H1 (cell line): ENCODE data around the gene NSUN7. TPM values are rescaled to one million over a fixed set of nuclear protein-coding genes. Genes with fewer than 3 reads are reported as not detected.

Source experiments
- BACH1 ChIP-seq: IDR thresholded peaks from 2 replicates; pipeline ENCODE4 v1.6.1; 2012; ENCODE audit warnings: low read length, improper control_type of control experiment
- RBBP5 ChIP-seq: IDR thresholded peaks from 2 replicates; pipeline ENCODE4 v1.7.1; 2012; ENCODE audit warnings: low read depth, mild to moderate bottlenecking, inconsistent platforms, low read length, moderate library complexity, borderline replicate concordance
- RFX5 ChIP-seq: IDR thresholded peaks from 2 replicates; pipeline ENCODE4 v1.6.1; 2011; ENCODE audit warnings: low read depth, low read length, improper control_type of control experiment, borderline replicate concordance
- SIX5 ChIP-seq: IDR thresholded peaks from 2 replicates; pipeline ENCODE4 v1.6.1; 2011; ENCODE audit warnings: mild to moderate bottlenecking, low read depth, low read length
- SP1 ChIP-seq: IDR thresholded peaks from 2 replicates; pipeline ENCODE4 v1.6.1; 2011; ENCODE audit warnings: low read depth, low read length
- SP2 ChIP-seq: IDR thresholded peaks from 2 replicates; pipeline ENCODE4 v1.6.1; 2012; ENCODE audit warnings: mild to moderate bottlenecking, low read length, inconsistent platforms
- SUZ12 ChIP-seq: fragments of 200-600 bp; sonication (generic); IDR thresholded peaks from 2 replicates; pipeline ENCODE4 v1.6.1; 2012; ENCODE audit warnings: mild to moderate bottlenecking, inconsistent platforms, low read length, moderate library complexity, mixed read lengths
- YY1 ChIP-seq: IDR thresholded peaks from 2 replicates; pipeline ENCODE4 v1.6.1; 2011; ENCODE audit warnings: low read depth, mild to moderate bottlenecking, low read length
- polyA plus RNA-seq, 7 experiments: library from polyadenylated mRNA; depleted of rRNA in 3 of 7; stranded (reverse) in 5 of 7; unstranded in 2 of 7; fragments of >200 nt in 5 of 7; fragments of 200-250 nt in 2 of 7; gene quantifications; 1 replicate in 5 of 7; 2 replicates in 1 of 7; 4 replicates in 1 of 7; pipeline versions ENCODE4 v1.2.1 to v1.2.3, GENCODE V29; 2011 to 2013; ENCODE audit warnings: missing spikeins in 2 of 7, mixed read lengths in 2 of 7
- total RNA-seq: library from RNA; stranded (reverse); fragmentation: NEBNext Ultra II Directional; extraction: Animal tissue kit (Norgen Biotek cat#: 25700); gene quantifications from 2 replicates; pipeline ENCODE4 v1.2.1, GENCODE V29; 2021
- TF ChIP-seq, protein P1 (sequence below): fragments of 300-600 bp; sonication (generic); IDR thresholded peaks from 2 replicates; pipeline ENCODE4 v1.7.1; 2012; ENCODE audit warnings: low read length, moderate library complexity, mild to moderate bottlenecking, inconsistent platforms; ENCODE audit not compliant: insufficient replicate concordance
- TF ChIP-seq, protein P2 (sequence below): IDR thresholded peaks from 2 replicates; pipeline ENCODE4 v1.6.1; 2012; ENCODE audit warnings: low read length, inconsistent platforms

NSUN7 gene
- total and polyA plus RNA-seq, 2 of the 8 experiments (the other 6 are each of a cell fraction or from before 2014, with no cell fraction given) = 8.8 to 24.4 TPM

DNA sequence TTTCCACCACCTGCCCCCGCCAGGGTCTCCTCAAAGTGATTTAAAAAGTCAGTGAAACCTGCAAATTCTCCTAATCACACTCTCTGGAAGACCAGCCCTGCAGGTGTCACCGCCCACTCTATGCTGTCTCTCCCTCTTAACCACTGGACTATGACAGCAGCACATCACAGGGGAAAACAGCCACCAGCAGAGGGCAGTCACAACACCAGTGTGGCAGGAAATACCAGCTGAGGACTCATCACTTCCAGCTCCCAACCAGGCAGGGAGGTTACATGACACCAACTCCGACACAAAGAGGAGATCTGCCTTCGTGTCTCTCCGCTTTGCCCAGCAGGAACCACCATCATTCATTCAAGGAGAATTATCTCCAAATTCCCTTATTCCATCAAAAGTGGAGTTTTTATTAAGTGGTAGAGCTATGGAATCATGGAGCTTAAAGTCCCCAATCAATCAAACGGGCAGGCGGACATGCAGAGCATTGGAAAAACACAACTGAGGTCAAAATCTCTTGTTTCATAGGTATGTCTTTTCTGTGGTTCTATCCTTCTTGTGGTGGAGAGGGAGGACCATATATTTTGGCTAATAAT lies 91.3 kb downstream of the NSUN7 start (continued):
- TF ChIP-seq, protein P1, sequence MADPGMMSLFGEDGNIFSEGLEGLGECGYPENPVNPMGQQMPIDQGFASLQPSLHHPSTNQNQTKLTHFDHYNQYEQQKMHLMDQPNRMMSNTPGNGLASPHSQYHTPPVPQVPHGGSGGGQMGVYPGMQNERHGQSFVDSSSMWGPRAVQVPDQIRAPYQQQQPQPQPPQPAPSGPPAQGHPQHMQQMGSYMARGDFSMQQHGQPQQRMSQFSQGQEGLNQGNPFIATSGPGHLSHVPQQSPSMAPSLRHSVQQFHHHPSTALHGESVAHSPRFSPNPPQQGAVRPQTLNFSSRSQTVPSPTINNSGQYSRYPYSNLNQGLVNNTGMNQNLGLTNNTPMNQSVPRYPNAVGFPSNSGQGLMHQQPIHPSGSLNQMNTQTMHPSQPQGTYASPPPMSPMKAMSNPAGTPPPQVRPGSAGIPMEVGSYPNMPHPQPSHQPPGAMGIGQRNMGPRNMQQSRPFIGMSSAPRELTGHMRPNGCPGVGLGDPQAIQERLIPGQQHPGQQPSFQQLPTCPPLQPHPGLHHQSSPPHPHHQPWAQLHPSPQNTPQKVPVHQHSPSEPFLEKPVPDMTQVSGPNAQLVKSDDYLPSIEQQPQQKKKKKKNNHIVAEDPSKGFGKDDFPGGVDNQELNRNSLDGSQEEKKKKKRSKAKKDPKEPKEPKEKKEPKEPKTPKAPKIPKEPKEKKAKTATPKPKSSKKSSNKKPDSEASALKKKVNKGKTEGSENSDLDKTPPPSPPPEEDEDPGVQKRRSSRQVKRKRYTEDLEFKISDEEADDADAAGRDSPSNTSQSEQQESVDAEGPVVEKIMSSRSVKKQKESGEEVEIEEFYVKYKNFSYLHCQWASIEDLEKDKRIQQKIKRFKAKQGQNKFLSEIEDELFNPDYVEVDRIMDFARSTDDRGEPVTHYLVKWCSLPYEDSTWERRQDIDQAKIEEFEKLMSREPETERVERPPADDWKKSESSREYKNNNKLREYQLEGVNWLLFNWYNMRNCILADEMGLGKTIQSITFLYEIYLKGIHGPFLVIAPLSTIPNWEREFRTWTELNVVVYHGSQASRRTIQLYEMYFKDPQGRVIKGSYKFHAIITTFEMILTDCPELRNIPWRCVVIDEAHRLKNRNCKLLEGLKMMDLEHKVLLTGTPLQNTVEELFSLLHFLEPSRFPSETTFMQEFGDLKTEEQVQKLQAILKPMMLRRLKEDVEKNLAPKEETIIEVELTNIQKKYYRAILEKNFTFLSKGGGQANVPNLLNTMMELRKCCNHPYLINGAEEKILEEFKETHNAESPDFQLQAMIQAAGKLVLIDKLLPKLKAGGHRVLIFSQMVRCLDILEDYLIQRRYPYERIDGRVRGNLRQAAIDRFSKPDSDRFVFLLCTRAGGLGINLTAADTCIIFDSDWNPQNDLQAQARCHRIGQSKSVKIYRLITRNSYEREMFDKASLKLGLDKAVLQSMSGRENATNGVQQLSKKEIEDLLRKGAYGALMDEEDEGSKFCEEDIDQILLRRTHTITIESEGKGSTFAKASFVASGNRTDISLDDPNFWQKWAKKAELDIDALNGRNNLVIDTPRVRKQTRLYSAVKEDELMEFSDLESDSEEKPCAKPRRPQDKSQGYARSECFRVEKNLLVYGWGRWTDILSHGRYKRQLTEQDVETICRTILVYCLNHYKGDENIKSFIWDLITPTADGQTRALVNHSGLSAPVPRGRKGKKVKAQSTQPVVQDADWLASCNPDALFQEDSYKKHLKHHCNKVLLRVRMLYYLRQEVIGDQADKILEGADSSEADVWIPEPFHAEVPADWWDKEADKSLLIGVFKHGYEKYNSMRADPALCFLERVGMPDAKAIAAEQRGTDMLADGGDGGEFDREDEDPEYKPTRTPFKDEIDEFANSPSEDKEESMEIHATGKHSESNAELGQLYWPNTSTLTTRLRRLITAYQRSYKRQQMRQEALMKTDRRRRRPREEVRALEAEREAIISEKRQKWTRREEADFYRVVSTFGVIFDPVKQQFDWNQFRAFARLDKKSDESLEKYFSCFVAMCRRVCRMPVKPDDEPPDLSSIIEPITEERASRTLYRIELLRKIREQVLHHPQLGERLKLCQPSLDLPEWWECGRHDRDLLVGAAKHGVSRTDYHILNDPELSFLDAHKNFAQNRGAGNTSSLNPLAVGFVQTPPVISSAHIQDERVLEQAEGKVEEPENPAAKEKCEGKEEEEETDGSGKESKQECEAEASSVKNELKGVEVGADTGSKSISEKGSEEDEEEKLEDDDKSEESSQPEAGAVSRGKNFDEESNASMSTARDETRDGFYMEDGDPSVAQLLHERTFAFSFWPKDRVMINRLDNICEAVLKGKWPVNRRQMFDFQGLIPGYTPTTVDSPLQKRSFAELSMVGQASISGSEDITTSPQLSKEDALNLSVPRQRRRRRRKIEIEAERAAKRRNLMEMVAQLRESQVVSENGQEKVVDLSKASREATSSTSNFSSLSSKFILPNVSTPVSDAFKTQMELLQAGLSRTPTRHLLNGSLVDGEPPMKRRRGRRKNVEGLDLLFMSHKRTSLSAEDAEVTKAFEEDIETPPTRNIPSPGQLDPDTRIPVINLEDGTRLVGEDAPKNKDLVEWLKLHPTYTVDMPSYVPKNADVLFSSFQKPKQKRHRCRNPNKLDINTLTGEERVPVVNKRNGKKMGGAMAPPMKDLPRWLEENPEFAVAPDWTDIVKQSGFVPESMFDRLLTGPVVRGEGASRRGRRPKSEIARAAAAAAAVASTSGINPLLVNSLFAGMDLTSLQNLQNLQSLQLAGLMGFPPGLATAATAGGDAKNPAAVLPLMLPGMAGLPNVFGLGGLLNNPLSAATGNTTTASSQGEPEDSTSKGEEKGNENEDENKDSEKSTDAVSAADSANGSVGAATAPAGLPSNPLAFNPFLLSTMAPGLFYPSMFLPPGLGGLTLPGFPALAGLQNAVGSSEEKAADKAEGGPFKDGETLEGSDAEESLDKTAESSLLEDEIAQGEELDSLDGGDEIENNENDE = no peak
- no peak for TF ChIP-seq RBBP5
- no peak for TF ChIP-seq BACH1
- TF ChIP-seq SIX5 = 0 out of 2 replicates have a peak, but pooled peaks have one; percentile 8
- no peak for TF ChIP-seq SP2
- 0 out of 2 replicates have a peak, but pooled peaks have one; percentile 19 for TF ChIP-seq YY1
- TF ChIP-seq SUZ12 = no peak
- TF ChIP-seq, protein P2, sequence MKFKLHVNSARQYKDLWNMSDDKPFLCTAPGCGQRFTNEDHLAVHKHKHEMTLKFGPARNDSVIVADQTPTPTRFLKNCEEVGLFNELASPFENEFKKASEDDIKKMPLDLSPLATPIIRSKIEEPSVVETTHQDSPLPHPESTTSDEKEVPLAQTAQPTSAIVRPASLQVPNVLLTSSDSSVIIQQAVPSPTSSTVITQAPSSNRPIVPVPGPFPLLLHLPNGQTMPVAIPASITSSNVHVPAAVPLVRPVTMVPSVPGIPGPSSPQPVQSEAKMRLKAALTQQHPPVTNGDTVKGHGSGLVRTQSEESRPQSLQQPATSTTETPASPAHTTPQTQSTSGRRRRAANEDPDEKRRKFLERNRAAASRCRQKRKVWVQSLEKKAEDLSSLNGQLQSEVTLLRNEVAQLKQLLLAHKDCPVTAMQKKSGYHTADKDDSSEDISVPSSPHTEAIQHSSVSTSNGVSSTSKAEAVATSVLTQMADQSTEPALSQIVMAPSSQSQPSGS = no peak
- TF ChIP-seq SP1 = no peak
- TF ChIP-seq RFX5 = no peak
